HepG2 (cell line): ENCODE measurements around the gene CNTFR.

Experiments used
- EP300 ChIP-seq, 3 experiments: sonication (generic) in 1 of 3; formaldehyde crosslinking in 1 of 3; IDR thresholded peaks; 2 replicates each; pipeline versions ENCODE4 v1.5.1 to v1.6.1; 2011 to 2020; ENCODE audit warnings: low read depth in 2 of 3, low read length in 2 of 3, borderline replicate concordance in 1 of 3, improper control_type of control experiment in 1 of 3, mild to moderate bottlenecking in 1 of 3, missing genetic modification reagents in 1 of 3, moderate library complexity in 1 of 3
- MNT ChIP-seq: fragments of 450-650 bp; IDR thresholded peaks from 2 replicates; pipeline ENCODE4 v1.6.1; 2016

GRCh38 chr9:34575862-34576596 is 13.5 kb downstream of the CNTFR start:
- TF ChIP-seq EP300 (IDR thresholded peaks at IDR 0.05; ENCODE audit: low read depth in 2 of 2, low read length in 2 of 2), result no peak
- TF ChIP-seq EP300 (CRISPR knock-in tag; IDR thresholded peaks at IDR 0.05; ENCODE audit: borderline replicate concordance), result no peak
- TF ChIP-seq MNT, result no peak
